Measurements from ENCODE around the gene ATG101.

ATG101 gene

DNA sequence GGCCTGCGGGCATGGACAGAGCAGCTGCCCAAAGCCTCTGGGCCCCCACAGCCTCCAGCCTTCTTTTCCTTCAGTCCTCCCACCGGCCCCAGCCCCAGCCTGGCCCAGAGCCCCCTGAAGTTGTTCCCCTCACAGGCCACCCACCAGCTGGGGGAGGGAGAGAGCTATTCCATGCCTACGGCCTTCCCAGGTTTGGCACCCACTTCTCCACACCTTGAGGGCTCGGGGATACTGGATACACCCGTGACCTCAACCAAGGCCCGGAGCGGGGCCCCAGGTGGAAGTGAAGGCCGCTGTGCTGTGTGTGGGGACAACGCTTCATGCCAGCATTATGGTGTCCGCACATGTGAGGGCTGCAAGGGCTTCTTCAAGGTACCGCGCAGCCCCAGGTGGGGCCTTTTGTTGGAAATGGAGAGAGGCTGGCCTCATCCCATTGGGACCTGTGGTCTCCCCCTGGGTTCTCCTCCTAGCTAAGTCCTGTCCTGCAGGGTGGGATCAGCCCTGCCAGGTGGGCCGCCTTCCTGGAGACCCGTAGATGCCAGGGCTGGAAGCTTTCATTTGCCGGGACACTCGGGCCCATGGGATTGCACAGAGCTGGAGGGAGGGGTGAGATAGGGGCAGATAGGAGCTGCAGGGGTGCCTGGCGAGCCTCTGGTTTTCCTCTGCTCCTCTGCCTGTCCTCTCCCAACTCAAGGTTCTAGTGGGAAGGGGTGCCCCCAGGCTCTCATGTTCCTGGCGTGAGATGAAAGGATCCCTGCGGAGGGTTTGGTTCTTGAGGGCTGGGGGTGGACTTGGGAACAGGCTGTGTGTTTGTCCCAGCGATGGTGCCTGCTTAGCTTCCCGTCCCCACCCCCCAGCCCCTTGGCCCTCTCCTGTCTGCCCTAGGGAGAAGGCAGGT, 14.7 kb upstream of the ATG101 start:
- H3K9me2 ChIP-seq (replicated peaks; ENCODE audit: control insufficient read depth, low read length) = no peaks in the 10 kb centered on the region
- H3K4me2 ChIP-seq (ENCODE audit: low read length) = no peak overlapping the region
- no peaks in the 10 kb centered on the region for H3K9me3 ChIP-seq (ENCODE audit: control insufficient read depth, insufficient read depth, low read length)
- peaks cover 41% of the 10 kb centered on the region for H3K4me1 ChIP-seq (ENCODE audit: control insufficient read depth, low read length)
- TF ChIP-seq, protein P1, sequence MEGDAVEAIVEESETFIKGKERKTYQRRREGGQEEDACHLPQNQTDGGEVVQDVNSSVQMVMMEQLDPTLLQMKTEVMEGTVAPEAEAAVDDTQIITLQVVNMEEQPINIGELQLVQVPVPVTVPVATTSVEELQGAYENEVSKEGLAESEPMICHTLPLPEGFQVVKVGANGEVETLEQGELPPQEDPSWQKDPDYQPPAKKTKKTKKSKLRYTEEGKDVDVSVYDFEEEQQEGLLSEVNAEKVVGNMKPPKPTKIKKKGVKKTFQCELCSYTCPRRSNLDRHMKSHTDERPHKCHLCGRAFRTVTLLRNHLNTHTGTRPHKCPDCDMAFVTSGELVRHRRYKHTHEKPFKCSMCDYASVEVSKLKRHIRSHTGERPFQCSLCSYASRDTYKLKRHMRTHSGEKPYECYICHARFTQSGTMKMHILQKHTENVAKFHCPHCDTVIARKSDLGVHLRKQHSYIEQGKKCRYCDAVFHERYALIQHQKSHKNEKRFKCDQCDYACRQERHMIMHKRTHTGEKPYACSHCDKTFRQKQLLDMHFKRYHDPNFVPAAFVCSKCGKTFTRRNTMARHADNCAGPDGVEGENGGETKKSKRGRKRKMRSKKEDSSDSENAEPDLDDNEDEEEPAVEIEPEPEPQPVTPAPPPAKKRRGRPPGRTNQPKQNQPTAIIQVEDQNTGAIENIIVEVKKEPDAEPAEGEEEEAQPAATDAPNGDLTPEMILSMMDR (IDR thresholded peaks at IDR 0.05; ENCODE audit: low read depth, low read length, poor library complexity, severe bottlenecking) = no peak
- TF ChIP-seq EZH2phosphoT487 (IDR thresholded peaks at IDR 0.05; ENCODE audit: borderline replicate concordance, low read length) = no peak
- H3K27me3 ChIP-seq (ENCODE audit: control insufficient read depth, low read length) = no peaks in the 10 kb centered on the region
- 0 out of 2 replicates have a peak, but pooled peaks cover 3% of the 10 kb centered on the region for H3F3A ChIP-seq (ENCODE audit: control insufficient read depth, insufficient read depth)
- H3K27ac ChIP-seq (ENCODE audit: low read depth, low read length) = no peak overlapping the region
- peaks cover 6% of the 10 kb centered on the region for H4K20me1 ChIP-seq (ENCODE audit: control insufficient read depth, insufficient read depth, low read depth, low read length)
- no peak overlapping the region for H3K4me3 ChIP-seq (ENCODE audit: low read length)
- H3K79me2 ChIP-seq (ENCODE audit: control insufficient read depth, low read length) = peaks cover 15% of the 10 kb centered on the region
- H3K36me3 ChIP-seq (ENCODE audit: control insufficient read depth, low read length) = peaks cover 42% of the 10 kb centered on the region

DNA sequence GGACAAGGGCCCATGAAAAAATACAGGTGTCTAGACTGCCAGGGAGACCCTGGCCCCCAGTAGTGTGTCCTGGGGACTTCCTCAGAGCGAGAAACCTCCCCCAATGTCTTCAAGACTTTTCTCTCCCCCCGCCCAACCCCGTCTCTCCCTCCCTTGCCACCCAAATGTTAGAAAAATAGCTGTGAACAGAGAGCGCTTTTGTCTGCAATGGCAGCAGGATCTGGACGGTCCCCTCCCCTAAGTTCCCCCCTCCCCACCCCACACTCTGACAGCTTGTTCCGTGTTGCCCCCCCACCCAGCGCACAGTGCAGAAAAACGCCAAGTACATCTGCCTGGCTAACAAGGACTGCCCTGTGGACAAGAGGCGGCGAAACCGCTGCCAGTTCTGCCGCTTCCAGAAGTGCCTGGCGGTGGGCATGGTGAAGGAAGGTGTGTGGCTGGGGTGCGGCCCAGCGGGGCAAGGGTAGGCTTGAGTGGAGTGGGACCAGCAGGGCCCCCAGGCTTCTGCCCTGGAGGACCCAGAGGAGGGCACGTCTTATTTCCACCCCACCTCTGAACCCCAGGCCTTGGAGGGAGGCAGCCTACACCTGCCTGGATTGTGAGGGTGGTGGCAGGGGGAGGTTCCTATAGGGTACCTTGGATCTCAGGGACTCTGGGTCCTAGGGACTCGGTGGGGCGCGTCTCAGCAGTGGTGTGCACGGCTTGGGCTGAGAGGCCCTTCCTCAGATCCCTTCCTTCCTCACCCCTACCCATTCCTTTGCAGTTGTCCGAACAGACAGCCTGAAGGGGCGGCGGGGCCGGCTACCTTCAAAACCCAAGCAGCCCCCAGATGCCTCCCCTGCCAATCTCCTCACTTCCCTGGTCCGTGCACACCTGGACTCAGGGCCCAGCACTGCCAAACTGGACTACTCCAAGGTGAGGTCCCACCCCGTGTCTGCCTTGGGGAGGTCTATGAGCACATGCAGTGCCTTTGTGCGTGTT, 13.8 kb upstream of the ATG101 start:
- Histone ChIP-seq H3K4me2 (ENCODE audit: low read length) (no peak overlapping the region), H3K4me3 (ENCODE audit: low read length) (no peak overlapping the region), H3K27ac (ENCODE audit: low read depth, low read length) (no peak overlapping the region), H3K9me3 (ENCODE audit: control insufficient read depth, insufficient read depth, low read length) (no peaks in the 10 kb centered on the region), H3K9me2 (replicated peaks; ENCODE audit: control insufficient read depth, low read length) (no peaks in the 10 kb centered on the region), H3K4me1 (ENCODE audit: control insufficient read depth, low read length) (peaks cover 35% of the 10 kb centered on the region), H4K20me1 (ENCODE audit: control insufficient read depth, insufficient read depth, low read depth, low read length) (peaks cover 6% of the 10 kb centered on the region), H3K79me2 (ENCODE audit: control insufficient read depth, low read length) (peaks cover 15% of the 10 kb centered on the region), H3K36me3 (ENCODE audit: control insufficient read depth, low read length) (peaks cover 42% of the 10 kb centered on the region), H3K27me3 (ENCODE audit: control insufficient read depth, low read length) (no peaks in the 10 kb centered on the region), H3F3A (ENCODE audit: control insufficient read depth, insufficient read depth) (0 out of 2 replicates have a peak, but pooled peaks cover 3% of the 10 kb centered on the region)
- no peak for TF ChIP-seq EZH2phosphoT487 (IDR thresholded peaks at IDR 0.05; ENCODE audit: borderline replicate concordance, low read length)
- TF ChIP-seq, protein P1 (IDR thresholded peaks at IDR 0.05; ENCODE audit: low read depth, low read length, poor library complexity, severe bottlenecking) = no peak

DNA sequence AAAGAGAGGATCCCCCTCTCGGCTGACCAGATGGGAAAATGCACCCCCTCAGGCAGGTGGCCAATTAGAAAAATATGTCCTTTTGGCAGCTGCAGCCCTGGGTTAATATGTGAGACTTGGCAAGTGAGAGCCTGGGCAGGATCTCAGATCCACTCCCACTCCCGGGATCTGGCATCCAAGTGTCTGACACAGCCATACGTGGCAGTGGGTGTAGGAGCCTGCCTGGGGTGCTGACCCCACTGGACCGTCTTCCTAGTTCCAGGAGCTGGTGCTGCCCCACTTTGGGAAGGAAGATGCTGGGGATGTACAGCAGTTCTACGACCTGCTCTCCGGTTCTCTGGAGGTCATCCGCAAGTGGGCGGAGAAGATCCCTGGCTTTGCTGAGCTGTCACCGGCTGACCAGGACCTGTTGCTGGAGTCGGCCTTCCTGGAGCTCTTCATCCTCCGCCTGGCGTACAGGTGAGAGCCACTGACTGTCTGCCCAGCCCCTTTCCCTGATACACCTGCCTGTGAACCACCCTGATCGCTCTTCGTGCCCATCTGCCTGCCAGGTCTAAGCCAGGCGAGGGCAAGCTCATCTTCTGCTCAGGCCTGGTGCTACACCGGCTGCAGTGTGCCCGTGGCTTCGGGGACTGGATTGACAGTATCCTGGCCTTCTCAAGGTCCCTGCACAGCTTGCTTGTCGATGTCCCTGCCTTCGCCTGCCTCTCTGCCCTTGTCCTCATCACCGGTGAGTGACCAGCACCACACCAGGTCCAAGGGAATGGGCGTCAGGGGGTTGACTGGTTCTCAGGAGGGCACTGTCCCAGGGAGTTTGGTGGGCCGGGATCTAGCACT, 12.8 kb upstream of the ATG101 start:
- H3K36me3 ChIP-seq (ENCODE audit: control insufficient read depth, low read length) = peaks cover 42% of the 10 kb centered on the region

More for the DNA sequence above, 12.8 kb upstream of the ATG101 start:
- H3K27ac ChIP-seq (ENCODE audit: low read depth, low read length) = no peak overlapping the region
- H3K4me3 ChIP-seq (ENCODE audit: low read length) = no peak overlapping the region
- no peaks in the 10 kb centered on the region for H3K27me3 ChIP-seq (ENCODE audit: control insufficient read depth, low read length)
- peaks cover 4% of the 10 kb centered on the region for H4K20me1 ChIP-seq (ENCODE audit: control insufficient read depth, insufficient read depth, low read depth, low read length)
- H3K9me2 ChIP-seq (replicated peaks; ENCODE audit: control insufficient read depth, low read length) = no peaks in the 10 kb centered on the region
- peaks cover 3% of the 10 kb centered on the region; the same call in 1 of the 2 replicates for H3F3A ChIP-seq (ENCODE audit: control insufficient read depth, insufficient read depth)
- TF ChIP-seq, protein P1 (IDR thresholded peaks at IDR 0.05; ENCODE audit: low read depth, low read length, poor library complexity, severe bottlenecking) = no peak
- TF ChIP-seq EZH2phosphoT487 (IDR thresholded peaks at IDR 0.05; ENCODE audit: borderline replicate concordance, low read length) = no peak
- no peak overlapping the region for H3K4me2 ChIP-seq (ENCODE audit: low read length)
- H3K79me2 ChIP-seq (ENCODE audit: control insufficient read depth, low read length) = peaks cover 8% of the 10 kb centered on the region
- peaks cover 27% of the 10 kb centered on the region for H3K4me1 ChIP-seq (ENCODE audit: control insufficient read depth, low read length)
- H3K9me3 ChIP-seq (ENCODE audit: control insufficient read depth, insufficient read depth, low read length) = no peaks in the 10 kb centered on the region
